Right hindlimb (tissue), 1 donor: ENCODE results near the gene TMPRSS11A.

Experiments
- DNase-seq: peaks from one replicate; pipeline ENCODE4 v3.0.0-alpha.2; 2018

The TMPRSS11A gene

GRCh38 chr4:67963356-67963755 lies at the start of gene TMPRSS11A:
Gene TMPRSS11A (minus strand): TSS chr4:67963493. CDS start chr4:67963393, 100 bp downstream.
- no peak for DNase-seq

DNA sequence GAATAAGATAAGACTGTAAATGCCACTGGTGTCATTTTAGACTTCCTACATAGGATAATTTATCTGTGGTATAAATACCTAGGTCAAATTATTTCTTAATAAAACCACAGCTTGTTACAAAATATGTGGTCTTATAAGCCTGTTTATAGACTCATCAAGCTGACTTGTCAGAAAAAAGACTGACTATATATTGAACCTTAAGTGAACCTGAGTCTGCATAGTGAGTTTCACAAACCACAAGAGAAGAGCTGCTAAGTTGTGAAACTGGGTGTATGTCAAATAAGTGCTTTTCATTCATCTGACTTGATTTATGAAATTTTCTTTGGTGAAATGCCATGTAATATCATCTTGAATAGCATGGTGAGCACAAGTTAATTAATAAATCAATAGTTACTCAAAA lies 48.4 kb upstream of the TMPRSS11A start:
- no peak for DNase-seq

DNA sequence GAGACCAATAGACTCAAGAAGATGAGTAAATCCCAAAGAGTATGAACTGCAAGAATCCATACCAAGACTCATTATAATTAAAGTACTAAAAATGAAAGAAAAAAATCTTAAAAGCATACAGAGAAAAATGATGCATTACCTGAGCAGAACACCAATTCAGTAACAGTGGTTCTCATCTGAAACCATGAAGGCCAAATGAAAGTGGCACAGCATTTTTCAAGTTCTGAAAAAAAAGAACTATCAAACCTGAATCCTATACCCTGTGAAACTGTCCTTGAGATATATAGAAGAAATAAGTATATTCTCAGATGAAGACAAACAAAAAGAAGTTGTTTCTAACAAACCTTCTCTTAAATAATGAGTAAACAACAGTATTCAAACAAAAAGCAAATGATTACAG lies 39.6 kb upstream of the TMPRSS11A start:
- DNase-seq: no peak

DNA sequence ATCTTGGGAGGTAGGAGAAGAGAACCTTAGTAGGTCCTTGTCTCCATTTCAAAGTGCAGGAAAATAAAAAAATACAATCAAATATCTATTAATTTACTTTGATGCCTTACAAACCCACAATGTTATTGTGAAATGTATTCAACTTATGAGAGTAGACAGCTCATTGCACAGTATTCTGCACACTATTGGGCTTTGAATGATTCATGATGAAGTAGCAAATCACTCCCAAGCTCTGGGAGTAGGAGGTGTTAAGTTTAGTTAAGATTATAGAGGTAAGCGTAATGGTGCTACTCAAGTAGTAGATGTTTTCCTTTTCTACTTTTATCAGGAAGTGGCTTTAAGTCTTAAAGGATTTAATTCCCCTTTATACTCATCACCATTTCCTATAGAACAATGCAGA lies 32.8 kb upstream of the TMPRSS11A start:
- no peak for DNase-seq

- DNase-seq: no peak
Observed at GRCh38 chr4:67988991-67989390, 25.7 kb upstream of the TMPRSS11A start.

DNA sequence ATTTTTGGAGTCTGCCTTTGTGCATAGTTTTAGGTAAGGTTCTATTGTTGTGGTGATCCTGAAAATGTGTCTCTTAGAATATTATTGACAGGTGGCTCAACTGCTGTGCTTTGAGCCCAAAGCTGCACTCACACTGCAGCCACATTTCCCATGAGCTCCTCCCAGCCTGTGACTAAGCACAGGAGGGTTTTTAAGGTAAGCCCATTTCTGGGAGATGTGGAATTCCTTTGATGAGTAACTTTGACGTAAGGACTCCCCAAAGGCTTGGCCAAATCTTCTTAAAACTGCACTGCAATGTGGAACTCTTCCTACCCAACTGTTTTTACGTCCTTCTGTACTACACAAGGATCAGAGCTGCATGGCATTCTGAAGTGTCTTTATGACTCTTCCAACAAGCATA lies 20.0 kb upstream of the TMPRSS11A start:
- no peak for DNase-seq

DNA sequence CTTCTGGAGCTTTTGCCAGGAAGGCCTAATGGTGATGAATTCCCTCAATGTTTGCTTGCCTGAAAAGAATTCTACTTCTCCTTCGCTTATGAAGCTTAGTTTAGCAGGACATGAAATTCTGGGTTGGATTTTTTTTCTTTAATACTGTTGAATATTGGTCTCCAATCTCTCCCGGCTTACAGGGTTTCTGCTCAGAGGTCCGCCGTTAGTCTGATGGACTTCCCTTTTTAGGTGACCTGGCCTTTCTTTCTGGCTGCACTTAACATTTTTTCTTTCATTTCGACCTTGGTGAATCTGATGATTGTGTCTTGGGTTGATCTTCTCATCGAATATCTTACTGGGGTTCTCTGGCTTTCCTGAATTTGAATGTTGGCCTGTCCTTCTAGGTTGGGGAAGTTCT lies 17.2 kb upstream of the TMPRSS11A start:
- DNase-seq: no peak

GRCh38 chr4:67973608-67974007 lies 10.3 kb upstream of the TMPRSS11A start:
- DNase-seq: no peak

DNA sequence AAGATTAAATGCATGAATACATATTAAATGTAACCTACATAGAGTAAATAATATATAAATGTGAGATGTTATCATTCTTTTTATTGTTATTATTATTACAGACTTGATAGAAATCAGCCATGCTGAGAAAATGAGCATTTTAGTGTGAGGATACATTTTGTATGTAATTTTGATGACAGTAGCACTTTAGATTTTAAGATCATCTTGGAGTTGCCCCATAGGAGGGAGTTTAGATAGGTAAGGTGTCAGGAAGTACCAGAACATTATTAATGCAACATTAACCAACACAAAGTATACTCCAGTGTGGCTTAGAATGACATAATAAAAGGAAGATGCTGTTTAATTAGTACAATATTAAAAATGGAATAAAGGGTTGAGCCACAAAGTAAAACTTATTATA lies 8.4 kb downstream of the TMPRSS11A start:
- DNase-seq: no peak

DNA sequence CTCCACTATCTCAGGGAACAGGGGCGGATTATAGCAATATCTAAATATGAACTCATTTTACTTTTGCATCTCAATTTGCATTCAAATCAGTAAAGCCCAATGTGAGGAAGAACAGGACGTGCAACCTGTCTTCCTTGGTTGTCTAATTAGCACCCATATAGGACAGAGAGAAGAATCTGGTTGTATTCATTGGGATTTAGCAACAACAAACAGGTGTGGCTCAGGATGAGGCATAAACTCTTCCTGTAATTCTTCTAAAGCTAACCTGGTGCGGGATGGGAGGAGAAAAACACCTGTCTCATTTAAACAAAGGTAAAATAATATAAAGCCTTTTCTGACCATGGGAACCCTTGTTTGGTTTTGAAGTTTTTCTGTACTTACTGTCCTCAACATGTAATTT lies 22.2 kb downstream of the TMPRSS11A start:
- DNase-seq: no peak

DNA sequence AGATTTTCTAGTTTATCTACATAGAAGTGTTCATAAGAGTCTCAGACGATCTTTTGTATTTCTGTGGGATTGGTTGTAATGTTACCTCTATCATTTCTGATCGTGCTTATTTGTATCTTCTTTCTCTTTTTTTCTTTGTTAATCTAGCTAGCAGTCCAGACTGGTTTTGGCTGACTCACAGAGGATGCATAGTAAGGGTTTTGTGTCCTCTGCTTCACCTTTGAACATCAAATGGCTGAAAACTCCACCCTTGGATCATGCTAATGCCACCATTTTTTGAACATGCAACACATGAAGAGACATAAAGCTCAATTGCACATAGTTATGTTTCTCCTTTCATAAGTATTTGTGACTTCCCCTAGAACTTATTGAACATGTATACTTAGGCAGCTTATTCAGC lies 22.8 kb downstream of the TMPRSS11A start:
- no peak for DNase-seq

DNA sequence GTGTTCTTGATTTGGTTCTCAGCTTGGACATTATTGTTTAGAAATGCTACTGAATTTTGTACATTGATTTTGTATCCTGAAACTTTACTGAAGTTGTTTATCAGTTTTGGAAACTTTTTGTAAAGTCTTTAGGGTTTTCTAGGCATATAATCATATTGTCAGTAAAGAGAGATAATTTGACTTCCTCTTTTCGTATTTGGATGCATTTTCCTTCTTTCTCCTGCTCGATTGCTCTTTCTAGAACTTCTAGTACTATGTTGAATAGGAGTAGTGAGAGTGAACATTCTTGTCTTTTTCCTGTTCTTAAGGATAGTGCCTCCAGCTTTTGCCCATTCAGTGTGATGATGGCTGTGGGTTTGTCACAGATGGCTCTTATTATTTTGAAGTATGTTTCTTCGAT lies 24.1 kb downstream of the TMPRSS11A start:
- no peak for DNase-seq

GRCh38 chr4:67935888-67936287 lies 27.4 kb downstream of the TMPRSS11A start:
- no peak for DNase-seq

DNA sequence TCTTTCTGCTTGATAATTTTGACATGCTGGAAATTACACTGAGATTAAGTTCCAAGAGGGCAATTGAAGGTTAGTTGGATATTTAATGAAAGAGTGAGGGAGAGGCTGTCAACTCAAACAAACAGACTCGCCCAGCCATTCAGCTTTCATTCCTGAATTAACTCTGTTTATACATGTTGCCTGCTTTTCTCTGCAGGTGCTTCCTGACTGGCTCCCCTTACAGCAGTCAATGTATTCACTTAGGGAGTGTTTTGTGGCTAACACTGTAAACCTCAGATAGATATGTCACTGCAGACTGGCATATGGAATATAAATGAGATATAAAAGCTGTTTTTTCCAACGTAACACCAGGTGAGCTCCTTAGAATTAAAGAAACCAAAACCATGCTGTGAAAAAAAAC lies 28.7 kb downstream of the TMPRSS11A start:
- no peak for DNase-seq

DNA sequence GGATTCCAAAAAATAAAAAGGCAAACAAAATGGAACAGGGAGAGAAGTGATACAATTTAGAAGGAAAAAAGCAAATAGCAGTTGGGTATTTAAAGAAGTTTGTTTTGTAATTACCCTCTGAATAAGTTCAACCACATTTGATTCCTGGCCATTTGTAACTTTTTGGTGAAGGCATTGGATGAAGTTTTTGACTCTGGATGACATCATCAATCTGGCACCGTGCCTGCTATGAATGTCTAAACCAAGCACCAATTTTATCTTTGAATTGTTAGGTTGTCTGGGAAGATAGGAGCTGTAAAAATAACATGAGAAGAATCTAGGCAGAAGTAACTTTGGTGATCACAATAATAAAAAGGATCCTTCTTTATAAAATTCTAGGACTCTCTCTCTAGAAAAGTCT lies 29.5 kb downstream of the TMPRSS11A start:
- DNase-seq: no peak

- no peak for DNase-seq
Observed at GRCh38 chr4:67933038-67933437, 30.3 kb downstream of the TMPRSS11A start.

DNA sequence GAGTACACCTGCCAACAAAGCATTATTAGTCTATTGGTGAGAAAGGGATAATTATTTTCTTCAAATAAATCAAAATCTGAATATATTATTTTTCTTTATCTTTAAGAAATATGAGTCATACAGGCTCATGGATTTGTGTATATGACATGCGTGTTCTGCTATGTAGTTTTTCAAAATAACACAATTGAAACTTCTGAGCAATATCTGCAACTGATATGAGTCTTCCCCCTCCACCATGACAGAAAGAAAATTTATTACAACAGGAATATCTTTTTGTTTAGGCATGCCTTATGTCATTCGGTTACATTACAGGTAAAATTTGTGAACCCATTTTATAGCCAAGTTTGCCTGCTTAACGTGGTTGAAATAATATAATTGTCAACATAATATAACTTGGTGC lies 32.0 kb downstream of the TMPRSS11A start:
- DNase-seq: no peak

- no peak for DNase-seq
Observed at GRCh38 chr4:67929426-67929825, 33.9 kb downstream of the TMPRSS11A start.

DNA sequence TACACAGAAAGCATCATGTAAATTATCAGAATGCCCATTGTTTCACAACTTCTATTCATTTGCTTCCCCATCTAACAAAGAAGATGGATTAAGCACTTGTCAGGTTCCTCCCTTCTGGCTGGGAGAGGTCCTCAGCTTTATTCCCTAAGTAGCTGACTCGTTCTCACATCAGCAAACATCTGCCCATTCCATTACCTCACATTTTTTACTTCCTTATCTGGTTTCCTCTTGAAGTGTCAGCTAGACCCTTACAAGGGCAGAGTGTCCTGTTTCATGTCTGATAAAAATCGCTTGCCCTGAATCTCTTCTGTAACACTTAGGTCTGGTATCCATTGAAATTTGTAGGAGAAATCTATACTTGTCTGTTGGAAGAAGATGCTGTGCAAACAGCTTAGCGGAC lies 34.7 kb downstream of the TMPRSS11A start:
- DNase-seq: no peak

GRCh38 chr4:67927251-67927650 lies 36.0 kb downstream of the TMPRSS11A start:
- DNase-seq: no peak

- DNase-seq: no peak
Observed at GRCh38 chr4:67926485-67926884, 36.8 kb downstream of the TMPRSS11A start.

- no peak for DNase-seq
Observed at GRCh38 chr4:67922697-67923096, 40.6 kb downstream of the TMPRSS11A start.

GRCh38 chr4:67918428-67918827 lies 44.9 kb downstream of the TMPRSS11A start:
- DNase-seq: no peak

DNA sequence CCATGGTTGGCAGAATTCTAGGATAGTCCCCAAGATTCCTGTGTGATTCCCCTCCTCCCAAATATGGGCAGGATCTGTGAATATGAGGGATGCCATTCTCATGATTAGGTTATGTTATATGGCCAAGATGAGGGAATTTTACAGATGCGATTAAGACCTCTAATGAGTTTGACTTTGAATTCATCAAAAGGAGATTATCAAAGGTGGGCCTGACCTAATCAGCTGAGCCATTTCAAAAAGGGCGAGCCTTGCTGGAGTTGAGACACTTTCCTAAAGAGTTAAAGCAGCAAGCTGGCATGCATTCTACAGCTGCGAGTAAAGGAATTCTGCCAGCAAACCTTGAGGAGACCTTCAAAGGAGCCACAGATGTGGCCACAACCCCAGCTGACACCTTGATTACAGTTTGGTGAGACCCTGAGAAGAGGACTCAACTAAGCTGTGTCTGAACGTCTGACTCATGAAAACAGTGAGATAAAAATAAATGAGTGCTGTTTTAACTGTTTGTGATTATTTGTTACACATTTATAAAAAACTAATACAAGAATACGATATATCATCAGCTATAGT lies 47.8 kb downstream of the TMPRSS11A start:
- DNase-seq: no peak

- no peak for DNase-seq
Observed at GRCh38 chr4:67912080-67912479, 51.2 kb downstream of the TMPRSS11A start.

GRCh38 chr4:67911638-67912037 lies 51.7 kb downstream of the TMPRSS11A start:
- no peak for DNase-seq
